Activated CD4-positive, CD25-positive, alpha-beta regulatory T cell (primary cell): ENCODE data around the gene EBF4.
"Not testable (repeated sequence)": the region's sequence is repeated elsewhere in the genome, so short reads cannot be mapped to it uniquely, and the experiment has no call there.

Source experiments
- DNase-seq, 4 experiments: peaks; one replicate each; lab custom pipeline; 2025; lab: John Stamatoyannopoulos, UW

Gene EBF4

GRCh38 chr20:2757969-2758368 lies 65.4 kb downstream of the EBF4 start:
- no peak for DNase-seq

- no peak for DNase-seq
Measured at GRCh38 chr20:2759143-2759542, 66.6 kb downstream of the EBF4 start.

- DNase-seq: no peak
Measured at GRCh38 chr20:2759603-2760296, 67.2 kb downstream of the EBF4 start.

GRCh38 chr20:2760297-2760951 lies 67.8 kb downstream of the EBF4 start:
- no peak for DNase-seq

GRCh38 chr20:2760952-2761305 lies 68.3 kb downstream of the EBF4 start:
- no peak for DNase-seq

GRCh38 chr20:2761885-2762284 lies 69.3 kb downstream of the EBF4 start:
- no peak for DNase-seq

- DNase-seq: no peak
Measured at GRCh38 chr20:2762578-2763131, 70.1 kb downstream of the EBF4 start.

GRCh38 chr20:2763186-2763585 lies 70.6 kb downstream of the EBF4 start:
- no peak for DNase-seq

GRCh38 chr20:2767768-2768631 lies 75.4 kb downstream of the EBF4 start:
- no peak for DNase-seq

GRCh38 chr20:2768632-2769015 lies 76.0 kb downstream of the EBF4 start:
- no peak for DNase-seq

- DNase-seq: not testable (repeated sequence)
Measured at GRCh38 chr20:2770091-2770490, 77.5 kb downstream of the EBF4 start.

- DNase-seq: no peak
Measured at GRCh38 chr20:2771631-2772080, 79.1 kb downstream of the EBF4 start.

- DNase-seq: no peak
Measured at GRCh38 chr20:2773812-2774211, 81.2 kb downstream of the EBF4 start.

- DNase-seq: no peak
Measured at GRCh38 chr20:2775139-2775538, 82.6 kb downstream of the EBF4 start.

GRCh38 chr20:2778602-2779321 lies 86.2 kb downstream of the EBF4 start:
- no peak for DNase-seq

- no peak for DNase-seq
Measured at GRCh38 chr20:2780948-2781347, 88.4 kb downstream of the EBF4 start.

- DNase-seq: no peak
Measured at GRCh38 chr20:2783908-2784566, 91.5 kb downstream of the EBF4 start.

GRCh38 chr20:2793471-2793870 lies 100.9 kb downstream of the EBF4 start:
- DNase-seq: no peak

- no peak for DNase-seq
Measured at GRCh38 chr20:2794202-2794748, 101.7 kb downstream of the EBF4 start.

GRCh38 chr20:2794866-2795447 lies 102.4 kb downstream of the EBF4 start:
- no peak for DNase-seq

- no peak for DNase-seq
Measured at GRCh38 chr20:2795451-2795850, 102.9 kb downstream of the EBF4 start.
